Esophagus squamous epithelium (tissue), 4 donors: ENCODE data around the gene ITGB3.

ENCODE experiments used
- POLR2A ChIP-seq, 4 donors: fragments of 450-650 bp; IDR thresholded peaks; one replicate each; pipeline ENCODE4 v1.6.1; 2017; ENCODE audit warnings: antibody characterized with exemption in 4 of 4, mild to moderate bottlenecking in 4 of 4, moderate library complexity in 3 of 4
- TF ChIP-seq, protein P1 (sequence below), 6 experiments: fragments of 450-650 bp in 4 of 6; fragments of 200-600 bp in 2 of 6; sonication (generic) in 2 of 6; IDR thresholded peaks; one replicate each; pipeline ENCODE4 v1.5.1; 2016 to 2019; ENCODE audit warnings: antibody characterized with exemption in 6 of 6, mild to moderate bottlenecking in 4 of 6, moderate library complexity in 4 of 6

DNA sequence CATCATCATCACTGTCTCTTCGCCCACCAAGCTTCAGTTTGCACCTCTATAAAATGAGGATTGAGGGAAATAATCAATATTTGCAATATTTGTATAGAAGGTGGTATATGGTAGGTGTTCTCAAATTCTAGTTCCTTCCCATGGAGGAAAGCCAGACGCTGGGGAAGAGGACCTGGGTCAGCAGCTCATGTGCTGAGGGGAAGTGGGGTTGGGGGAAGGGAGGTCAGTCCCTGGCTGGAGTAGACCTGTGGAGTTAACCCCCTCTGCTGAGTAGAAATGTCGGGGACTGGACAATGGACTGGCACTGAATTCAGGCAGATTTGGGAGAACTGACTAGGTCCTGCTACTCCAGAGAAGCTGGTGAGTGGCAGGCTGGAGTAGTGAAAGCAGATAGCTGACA is 12.8 kb upstream of the ITGB3 start:
- TF ChIP-seq, protein P1, sequence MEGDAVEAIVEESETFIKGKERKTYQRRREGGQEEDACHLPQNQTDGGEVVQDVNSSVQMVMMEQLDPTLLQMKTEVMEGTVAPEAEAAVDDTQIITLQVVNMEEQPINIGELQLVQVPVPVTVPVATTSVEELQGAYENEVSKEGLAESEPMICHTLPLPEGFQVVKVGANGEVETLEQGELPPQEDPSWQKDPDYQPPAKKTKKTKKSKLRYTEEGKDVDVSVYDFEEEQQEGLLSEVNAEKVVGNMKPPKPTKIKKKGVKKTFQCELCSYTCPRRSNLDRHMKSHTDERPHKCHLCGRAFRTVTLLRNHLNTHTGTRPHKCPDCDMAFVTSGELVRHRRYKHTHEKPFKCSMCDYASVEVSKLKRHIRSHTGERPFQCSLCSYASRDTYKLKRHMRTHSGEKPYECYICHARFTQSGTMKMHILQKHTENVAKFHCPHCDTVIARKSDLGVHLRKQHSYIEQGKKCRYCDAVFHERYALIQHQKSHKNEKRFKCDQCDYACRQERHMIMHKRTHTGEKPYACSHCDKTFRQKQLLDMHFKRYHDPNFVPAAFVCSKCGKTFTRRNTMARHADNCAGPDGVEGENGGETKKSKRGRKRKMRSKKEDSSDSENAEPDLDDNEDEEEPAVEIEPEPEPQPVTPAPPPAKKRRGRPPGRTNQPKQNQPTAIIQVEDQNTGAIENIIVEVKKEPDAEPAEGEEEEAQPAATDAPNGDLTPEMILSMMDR (IDR thresholded peaks at IDR 0.05): no peak
- no peak for TF ChIP-seq POLR2A (IDR thresholded peaks at IDR 0.05)
